Cerebellar cortex (tissue), 1 donor: ENCODE results near the gene MOB3A.
"Not testable (repeated sequence)": the region's sequence is repeated elsewhere in the genome, so short reads cannot be mapped to it uniquely, and the experiment has no call there.

Experiments used
- DNase-seq: peaks from one replicate; pipeline ENCODE4 v3.0.0-alpha.2; 2015; ENCODE audit warnings: low spot score

Gene MOB3A

GRCh38 chr19:2108251-2109016, 12.3 kb upstream of the MOB3A start:
- no peak for DNase-seq

DNA sequence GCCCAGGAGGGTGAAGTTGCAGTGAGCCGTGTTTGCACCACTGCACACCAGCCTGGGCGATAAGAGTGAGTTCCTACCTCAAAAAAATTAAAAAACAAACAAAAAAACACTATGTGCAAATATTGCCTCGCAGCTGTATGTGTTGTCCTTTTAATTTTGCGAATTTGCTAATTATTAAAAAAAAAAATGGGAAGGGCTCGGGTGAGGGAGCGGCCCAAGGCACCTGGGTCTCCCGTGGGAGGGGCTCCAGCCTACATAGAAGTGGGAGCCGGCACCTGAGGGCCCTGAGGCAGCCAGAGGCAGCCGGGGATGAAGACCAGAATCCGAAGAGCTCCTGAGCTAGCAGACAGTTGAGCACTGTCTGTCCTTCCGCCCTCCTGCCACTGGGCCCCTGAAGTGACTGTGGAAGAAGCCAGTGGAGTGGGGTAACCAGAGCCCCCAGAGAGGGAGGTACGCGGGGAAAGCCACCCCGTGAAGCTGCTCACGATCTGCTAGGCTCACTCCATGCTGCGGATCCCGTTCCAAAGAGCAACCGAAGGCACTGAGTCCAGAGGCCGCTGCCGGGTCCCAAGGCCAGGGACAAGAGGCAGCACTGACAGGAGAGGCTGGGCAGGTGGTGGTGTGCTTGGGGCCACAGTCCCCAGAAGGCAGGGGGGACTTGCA, 7.0 kb upstream of the MOB3A start:
- no peak for DNase-seq

GRCh38 chr19:2101417-2102335, 5.5 kb upstream of the MOB3A start:
- no peak for DNase-seq

- no peak for DNase-seq
Observed at GRCh38 chr19:2100719-2101061, 4.6 kb upstream of the MOB3A start.

- peak; percentile 22 for DNase-seq
Observed at GRCh38 chr19:2099937-2100718, 4.0 kb upstream of the MOB3A start.

GRCh38 chr19:2099054-2099501, 3.0 kb upstream of the MOB3A start:
- no peak for DNase-seq

GRCh38 chr19:2097886-2098327, 1.8 kb upstream of the MOB3A start:
- DNase-seq, result no peak

DNA sequence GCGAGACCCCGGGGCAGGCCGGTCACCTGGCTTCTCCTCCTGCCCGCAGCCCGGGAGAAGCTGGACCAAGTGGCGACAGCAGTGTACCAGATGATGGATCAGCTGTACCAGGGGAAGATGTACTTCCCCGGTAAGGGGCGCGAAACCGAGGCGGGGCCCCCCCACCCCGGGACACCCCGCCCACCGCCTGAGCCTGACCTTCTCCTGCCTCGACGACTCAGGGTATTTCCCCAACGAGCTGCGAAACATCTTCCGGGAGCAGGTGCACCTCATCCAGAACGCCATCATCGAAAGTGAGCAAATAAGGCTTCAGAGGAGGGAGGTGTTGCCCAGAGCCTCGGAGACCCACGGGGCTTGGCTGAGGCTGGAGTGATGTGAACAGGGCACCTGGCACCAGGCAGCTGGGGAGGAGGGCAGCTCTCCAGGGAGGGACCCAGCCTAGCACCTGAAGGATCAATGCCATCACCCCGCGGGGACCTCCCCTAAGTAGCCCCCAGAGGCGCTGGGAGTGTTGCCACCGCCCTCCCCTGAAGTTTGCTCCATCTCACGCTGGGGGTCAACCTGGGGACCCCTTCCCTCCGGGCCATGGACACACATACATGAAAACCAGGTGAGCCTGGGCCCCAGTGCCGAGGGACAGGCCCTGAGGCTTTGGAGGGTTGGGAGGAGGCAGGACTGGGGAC, 1.2 kb upstream of the MOB3A start:
- no peak for DNase-seq

- DNase-seq, result peak; percentile 97
Observed at GRCh38 chr19:2096480-2097202, 515 bp upstream of the MOB3A start, which contains the start of gene IZUMO4. IZUMO4 (plus strand) TSS chr19:2096915; CDS start chr19:2096946, 31 bp downstream.

DNA sequence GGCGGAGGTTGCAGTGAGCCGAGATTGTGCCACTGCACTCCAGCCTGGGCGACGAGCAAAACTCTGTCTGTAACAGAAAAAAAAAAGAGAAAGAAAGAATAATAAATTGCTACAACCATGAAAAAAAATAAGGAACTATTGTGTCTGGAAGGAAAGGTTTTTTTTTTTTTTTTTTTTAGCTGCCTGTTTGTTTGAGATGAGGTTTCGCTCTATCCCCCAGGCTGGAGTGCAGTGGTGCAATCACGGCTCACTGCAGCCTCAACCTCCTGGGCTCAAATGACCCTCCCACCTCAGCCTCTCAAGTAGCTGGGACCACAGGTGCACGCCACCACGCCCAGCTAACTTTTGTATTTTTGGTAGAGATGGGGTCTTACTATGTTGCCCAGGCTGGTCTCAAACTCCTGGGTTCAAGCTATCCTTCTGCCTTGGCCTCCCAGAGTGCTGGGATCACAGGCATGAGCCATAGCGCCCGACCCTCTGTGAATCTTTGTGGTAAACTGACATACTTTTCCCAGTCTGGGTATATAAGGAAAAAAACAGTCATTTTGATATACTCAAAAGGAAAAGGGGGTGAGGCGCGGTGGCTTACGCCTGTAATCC, 4.1 kb downstream of the MOB3A start:
- DNase-seq, result not testable (repeated sequence)

- no peak for DNase-seq
Observed at GRCh38 chr19:2089727-2090053, 6.4 kb downstream of the MOB3A start.

- DNase-seq, result no peak
Observed at GRCh38 chr19:2089001-2089711, 7.0 kb downstream of the MOB3A start.

- DNase-seq, result no peak
Observed at GRCh38 chr19:2087621-2088100, 8.5 kb downstream of the MOB3A start.

DNA sequence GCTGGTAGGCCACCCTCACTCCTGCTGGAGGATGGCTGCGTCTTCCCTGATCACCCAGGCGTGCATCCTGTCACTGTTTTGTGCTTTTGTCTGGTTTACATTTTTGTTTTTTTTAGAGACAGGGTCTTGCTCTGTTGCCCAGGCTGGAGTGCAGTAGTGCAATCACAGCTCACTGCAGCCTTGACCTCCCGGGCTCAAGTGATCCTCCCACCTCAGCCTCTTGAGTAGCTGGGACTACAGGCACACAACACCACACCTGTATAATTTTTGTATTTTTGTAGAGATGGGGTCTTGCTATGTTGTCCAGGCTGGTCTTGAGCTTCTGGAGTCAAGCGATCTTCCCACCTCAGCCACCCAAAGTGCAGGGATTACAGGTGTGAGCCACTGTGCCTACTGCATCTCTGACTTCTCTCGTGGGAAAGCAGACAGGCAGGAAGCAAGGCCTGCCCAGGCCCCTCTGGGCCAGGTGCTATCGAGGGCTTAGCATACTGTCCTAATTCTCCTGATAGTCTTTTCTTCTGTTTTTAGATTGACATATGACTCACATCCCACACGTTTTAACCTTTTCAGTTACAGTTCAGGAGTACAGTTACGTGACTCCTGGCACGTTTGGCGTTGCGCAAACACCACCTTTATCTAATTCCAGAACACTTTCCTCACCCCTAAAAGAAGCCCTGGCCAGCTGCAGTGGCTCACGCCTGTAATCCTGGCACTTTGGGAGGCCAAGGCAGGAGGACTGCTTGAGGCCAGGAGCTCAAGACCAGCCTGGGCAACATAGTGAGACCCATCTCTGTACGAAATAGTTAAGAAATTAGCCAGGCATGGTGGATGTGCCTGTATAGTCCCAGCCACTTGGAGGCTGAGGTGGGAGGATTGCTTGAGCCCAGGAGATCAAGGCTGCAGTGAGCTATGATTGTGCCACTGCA, 9.2 kb downstream of the MOB3A start:
- not testable (repeated sequence) for DNase-seq

- peak; percentile 28 for DNase-seq
Observed at GRCh38 chr19:2084993-2085720, 11.0 kb downstream of the MOB3A start.

GRCh38 chr19:2083174-2083854, 12.8 kb downstream of the MOB3A start:
- DNase-seq, result no peak
